Stimulated activated CD4-positive, alpha-beta T cell treated with anti-CD3 and anti-CD28 coated beads, Interleukin-1b, Interleukin-23, amount 100 ng/mL, for 48 hours (primary cell): ENCODE data around the gene TSPAN18.
A peak's percentile ranks its signal among the peaks of the same experiment; 100 is the strongest.

ENCODE experiments used
- DNase-seq: peaks from one replicate; pipeline ENCODE4 v3.0.0-alpha.2; 2020

The TSPAN18 gene

DNA sequence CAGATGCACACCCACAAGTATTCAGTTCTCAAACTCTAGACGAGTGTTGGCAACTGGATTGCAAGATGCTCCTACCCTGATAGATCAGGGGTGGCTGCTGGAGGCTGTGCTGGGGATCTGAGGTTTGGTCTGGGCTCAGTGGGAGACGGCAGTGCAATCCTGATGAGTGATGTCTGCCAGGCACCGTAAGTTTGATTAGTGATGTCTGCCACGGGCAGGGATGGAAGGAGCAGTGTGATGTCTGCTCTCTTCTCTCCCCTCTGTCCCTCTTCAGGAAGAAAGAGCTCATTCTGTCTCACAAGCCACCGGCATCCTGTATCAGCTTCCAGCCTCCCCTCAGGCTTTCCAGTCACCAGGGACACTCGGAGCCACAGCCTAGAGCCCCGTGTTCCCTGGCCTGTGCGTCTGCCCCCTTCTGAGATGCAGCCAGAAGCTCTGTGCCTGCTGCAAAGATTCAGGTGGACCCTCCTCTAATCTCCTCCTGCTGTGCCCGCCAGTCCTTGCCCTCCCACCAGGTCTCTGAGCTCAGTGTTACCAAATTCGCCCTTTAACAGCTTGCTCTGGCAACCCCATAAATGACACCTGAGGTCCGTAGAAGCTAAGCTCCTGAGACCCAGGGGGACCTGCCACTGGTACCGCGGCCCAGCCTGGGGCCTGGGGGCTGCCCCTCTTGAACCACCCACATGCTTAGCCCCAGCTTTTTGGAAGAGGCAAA is 204.0 kb downstream of the TSPAN18 start:
- no peak for DNase-seq

DNA sequence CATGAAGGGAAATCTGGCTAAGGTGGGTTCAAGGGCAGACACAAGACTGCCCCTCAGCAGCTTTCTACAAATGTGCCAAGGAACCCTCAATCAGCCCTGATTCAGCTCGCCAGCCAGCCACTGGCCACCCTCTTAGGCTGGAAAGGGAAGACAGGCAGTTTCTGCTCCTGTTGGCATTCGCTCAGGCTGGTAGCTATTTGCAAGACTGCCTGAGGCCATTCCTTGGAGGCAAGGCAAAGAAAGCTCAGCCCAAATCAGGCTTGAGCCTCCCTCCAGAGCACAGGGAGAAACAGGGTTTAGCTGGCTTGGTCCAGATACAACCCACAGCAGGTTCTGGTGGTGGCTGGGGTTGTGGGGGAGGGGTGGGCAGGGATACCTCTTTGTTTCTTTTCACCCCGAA is 204.7 kb downstream of the TSPAN18 start:
- DNase-seq = no peak

- DNase-seq = no peak
Observed at GRCh38 chr11:44934110-44934509, 207.3 kb downstream of the TSPAN18 start.

DNA sequence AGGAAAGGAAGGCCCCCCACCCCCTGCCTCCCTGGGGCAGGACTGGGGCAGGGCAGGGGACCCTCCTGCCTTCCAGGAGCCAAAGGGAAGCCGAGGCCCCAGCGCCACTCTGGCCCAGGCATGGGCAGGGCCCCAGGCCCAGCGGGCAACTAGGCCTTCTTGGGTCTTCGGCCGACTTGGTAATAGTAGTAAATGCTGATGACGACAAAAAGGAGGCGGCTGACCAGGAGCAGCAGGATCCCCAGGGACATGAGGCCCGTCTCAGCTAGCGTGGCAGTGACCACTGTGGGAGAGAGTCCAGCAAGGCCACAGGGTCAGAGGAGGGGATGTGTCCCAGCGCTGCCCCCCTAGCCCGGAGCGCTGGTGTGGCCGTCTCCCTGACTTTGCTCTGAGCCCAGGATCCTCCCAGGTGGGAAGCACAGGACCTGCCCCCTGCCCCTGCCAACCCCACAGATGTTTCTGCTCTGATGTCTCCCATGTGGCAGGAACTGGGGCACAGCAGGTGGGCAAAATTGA is 208.0 kb downstream of the TSPAN18 start:
- no peak for DNase-seq

DNA sequence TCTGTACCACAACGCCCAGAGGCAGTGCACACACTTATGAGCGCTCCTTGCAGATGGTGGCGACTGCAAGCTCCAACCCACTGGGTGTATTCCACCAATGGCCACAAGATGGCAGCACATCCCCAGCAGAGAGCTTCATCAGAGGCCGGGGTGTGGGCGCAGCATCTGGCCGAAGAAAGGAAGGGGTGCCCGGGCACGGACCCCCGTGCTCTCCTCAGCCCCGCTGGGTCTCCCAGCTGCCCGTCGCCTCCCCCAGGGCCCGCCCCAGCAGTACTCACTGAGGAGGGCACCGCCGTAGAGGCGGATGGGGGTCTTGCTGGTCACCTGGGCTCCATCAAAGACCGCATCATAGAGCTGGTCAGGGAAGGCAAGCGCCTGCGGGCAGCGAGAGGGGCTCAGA is 209.8 kb downstream of the TSPAN18 start:
- DNase-seq = peak; percentile 81

DNA sequence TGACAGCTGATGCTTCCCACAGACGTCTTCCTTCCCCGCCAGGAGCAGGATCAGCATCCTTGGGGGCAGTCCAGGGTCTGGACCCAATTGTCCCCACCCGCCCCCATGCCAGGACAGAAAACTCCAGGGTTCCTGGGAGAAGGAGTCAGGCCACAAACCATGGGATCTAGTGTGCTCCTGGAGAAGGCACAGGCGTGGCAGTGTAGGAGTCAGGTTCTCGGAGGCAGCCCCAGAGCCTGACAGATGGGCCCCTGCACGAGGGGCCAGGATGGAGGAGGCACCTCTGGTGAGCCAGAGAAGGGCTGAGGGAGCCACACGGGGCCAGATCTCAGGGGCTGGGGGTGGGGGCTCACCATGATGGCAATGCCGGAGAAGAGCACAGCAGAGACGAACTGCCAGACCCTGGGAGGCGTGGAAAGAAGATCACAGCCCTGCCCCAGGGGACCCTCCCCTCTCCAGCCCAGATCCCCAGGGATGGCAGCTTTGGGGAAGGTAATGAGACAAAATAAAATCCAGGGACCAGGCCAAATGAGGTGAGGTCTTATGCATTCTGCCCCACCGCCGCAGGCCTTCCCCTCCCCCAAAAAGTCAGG is 210.3 kb downstream of the TSPAN18 start:
- DNase-seq = no peak

- no peak for DNase-seq
Observed at GRCh38 chr11:44938066-44938691, 211.4 kb downstream of the TSPAN18 start.

- no peak for DNase-seq
Observed at GRCh38 chr11:44939673-44940395, 213.1 kb downstream of the TSPAN18 start.

DNA sequence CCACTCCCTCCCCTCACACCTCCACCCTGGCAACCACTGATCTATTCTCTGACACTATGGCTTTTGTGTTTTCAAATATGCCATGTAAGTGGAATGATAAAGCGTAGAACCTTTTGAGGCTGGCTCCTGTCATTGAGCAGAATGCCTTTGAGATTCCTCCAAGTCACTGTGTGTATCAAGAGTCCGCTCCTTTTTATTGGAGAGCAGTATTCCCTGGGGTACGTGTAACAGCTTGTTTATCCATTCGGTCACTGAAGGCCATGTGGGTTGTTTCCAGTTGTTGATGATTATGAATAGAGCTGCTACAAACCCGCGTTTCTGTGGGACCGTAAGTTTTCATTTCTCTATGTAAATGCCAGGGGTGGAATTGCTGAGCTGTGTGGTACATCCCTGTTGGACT is 213.6 kb downstream of the TSPAN18 start:
- no peak for DNase-seq

DNA sequence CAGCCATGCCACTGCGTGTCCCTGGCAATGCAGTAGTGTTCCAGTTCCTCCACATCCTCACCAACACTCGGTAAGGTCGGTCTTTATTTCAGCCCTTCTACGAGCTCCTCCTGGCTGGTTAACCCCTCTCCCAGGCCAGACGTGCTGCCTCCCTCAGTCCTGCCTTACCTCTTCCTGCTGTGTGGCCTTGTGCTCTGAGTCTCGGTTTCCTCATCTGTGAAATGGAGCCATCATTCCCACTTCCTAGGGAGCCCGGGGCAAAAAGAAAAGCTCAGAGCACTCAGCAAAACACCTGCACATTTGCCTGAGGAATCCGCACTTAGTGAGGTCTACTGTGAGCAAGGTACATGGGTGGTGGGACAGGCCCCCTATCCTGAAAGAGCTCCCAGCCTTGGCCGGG is 214.1 kb downstream of the TSPAN18 start:
- DNase-seq = no peak

DNA sequence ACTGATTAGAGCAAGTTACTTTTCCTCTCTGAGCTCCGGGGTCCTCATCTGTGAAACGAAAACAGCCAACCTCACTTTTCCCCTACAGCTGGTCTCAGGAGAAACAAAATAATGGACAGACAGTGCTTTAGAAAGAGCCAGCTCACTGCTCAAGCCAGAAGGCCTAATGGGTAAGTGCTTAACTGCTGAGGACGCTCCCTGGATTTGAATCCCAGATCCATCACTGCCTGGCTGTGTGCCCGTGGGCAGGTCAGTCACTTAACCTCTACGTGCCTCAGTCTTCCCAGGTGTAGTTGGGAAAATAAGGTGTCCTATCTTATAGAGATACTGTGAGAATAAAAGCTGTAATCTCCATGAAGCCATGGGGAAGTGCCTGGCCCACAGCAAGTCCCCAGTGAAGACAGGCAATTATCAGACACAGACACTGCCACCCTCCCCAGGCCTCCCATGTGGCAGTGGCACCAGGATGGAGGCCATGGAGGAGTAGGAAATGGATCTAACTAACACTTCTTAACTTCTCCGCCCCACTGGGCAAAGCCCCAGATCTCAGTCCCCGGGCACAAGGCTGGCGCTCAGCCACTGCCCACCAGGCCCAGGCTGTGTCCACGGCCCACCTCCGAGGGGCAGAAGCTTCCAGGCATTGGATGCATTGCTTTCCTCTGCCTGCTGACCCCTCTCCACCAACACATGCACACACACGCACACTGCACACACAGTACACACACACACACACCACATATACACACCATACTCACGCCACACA is 214.7 kb downstream of the TSPAN18 start:
- DNase-seq = no peak

GRCh38 chr11:44942029-44942955 is 215.5 kb downstream of the TSPAN18 start:
- DNase-seq = no peak

- DNase-seq = peak; percentile 37
Observed at GRCh38 chr11:44943118-44943517, 216.4 kb downstream of the TSPAN18 start.

DNA sequence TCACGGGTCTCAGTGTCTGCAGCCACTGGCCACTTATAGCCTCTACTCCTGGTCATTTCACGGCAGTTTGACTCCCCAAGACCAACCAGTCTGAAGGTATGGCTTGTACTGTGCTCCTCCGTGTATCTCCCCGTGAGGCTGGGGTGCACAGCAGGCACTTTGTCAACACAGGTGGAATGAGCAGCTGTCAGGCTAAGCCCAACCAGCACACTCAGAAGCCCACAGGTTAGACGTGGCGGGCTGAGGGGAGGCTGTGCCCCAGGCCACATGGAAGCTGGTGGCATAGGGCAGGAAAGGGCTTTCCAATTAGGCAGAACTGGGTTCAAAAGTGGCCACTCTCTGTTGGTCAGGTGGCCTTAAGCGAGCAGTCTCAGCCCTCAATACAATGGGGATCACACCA is 216.9 kb downstream of the TSPAN18 start:
- DNase-seq = no peak

DNA sequence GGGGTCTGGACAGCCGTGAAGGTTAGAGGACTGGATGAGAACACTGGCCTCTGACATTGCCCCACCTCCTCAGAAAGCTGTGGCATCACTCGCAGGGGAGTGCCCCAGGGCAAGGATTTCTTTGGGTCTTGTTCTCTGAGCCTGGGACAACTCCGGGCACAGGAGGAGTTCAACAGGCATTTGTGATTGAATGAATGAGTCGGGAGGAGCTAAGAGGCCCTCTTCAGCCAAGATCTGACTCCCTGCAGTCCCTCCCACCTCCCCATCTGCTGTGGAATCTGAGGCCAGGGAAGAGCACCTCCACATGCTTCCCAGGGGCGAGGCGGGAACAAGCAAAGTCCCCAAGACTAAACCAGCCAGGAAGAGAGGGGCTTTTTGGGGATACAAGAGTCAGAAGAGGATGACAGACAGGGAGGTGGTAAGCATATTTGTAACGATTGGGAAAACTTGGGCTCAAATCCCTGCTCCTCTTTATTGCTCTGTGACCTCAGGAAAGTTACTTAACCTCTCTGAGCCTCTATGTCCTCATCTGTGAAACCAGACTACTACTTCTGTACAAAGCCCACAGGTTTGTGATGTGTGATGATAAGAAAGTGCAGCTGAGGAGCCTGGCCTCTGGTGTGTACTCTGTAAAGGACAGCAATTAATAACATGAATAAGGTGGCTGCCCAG is 217.6 kb downstream of the TSPAN18 start:
- no peak for DNase-seq

- DNase-seq = no peak
Observed at GRCh38 chr11:44944853-44945235, 218.1 kb downstream of the TSPAN18 start.

DNA sequence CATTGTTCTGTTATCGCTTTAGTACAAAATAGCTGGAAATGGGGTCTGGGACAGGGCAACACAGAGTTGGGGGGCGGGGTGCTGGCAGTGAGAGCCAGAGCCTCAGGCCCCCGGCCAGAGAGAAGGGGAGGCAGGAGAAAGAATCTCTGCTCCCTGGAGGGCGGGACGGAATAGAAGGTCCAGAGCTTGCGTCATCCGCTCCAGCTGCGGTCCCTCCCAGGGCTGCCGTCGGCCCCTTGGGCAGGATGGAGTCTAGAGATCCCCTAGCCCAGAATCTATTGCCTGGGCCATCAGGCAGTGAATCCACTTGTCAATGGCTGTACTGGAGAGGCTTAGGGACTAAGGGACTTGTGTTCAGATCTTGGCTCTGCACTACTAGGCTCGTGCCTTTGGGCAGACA is 218.9 kb downstream of the TSPAN18 start:
- DNase-seq = no peak

DNA sequence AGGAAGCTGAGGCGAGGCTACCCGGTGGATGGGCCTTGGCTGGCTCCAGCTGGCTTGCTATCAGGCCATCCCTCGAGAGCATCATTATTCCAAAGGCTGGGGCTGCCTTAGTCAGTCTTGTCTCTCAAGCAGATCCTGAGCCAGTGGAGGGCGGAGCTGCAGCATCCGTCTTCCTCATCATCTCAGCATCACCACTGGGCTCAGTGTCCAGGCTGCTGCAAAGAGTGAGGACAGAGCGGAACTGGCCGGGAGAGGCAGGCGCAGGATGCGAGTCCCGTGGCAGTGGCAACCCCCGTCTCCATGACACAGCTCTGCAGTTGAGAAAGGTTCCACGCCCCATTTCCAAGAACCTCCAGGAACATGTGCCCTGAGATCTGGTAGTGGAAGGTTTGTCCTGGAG is 219.5 kb downstream of the TSPAN18 start:
- DNase-seq = no peak

GRCh38 chr11:44947114-44947513 is 220.4 kb downstream of the TSPAN18 start:
- DNase-seq = no peak

- no peak for DNase-seq
Observed at GRCh38 chr11:44948155-44948554, 221.4 kb downstream of the TSPAN18 start.
